ENCODE measurements around the gene SKAP1.

Gene SKAP1

GRCh38 chr17:48106802-48107136 is 323.2 kb downstream of the SKAP1 start:
- TF ChIP-seq SNAI2 (CRISPR knock-in tag; IDR thresholded peaks at IDR 0.05) (no peak), GLIS3 (CRISPR knock-in tag; IDR thresholded peaks at IDR 0.05) (peak; percentile 5; the same call in 1 of the 2 replicates)
- ATAC-seq, result no peak; the same call in 2 of the 3 replicates

GRCh38 chr17:48104440-48104839 is 325.6 kb downstream of the SKAP1 start:
- no peak for ATAC-seq
- TF ChIP-seq, protein P1, sequence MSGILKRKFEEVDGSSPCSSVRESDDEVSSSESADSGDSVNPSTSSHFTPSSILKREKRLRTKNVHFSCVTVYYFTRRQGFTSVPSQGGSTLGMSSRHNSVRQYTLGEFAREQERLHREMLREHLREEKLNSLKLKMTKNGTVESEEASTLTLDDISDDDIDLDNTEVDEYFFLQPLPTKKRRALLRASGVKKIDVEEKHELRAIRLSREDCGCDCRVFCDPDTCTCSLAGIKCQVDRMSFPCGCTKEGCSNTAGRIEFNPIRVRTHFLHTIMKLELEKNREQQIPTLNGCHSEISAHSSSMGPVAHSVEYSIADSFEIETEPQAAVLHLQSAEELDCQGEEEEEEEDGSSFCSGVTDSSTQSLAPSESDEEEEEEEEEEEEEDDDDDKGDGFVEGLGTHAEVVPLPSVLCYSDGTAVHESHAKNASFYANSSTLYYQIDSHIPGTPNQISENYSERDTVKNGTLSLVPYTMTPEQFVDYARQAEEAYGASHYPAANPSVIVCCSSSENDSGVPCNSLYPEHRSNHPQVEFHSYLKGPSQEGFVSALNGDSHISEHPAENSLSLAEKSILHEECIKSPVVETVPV (CRISPR knock-in tag; IDR thresholded peaks at IDR 0.05), result no peak

DNA sequence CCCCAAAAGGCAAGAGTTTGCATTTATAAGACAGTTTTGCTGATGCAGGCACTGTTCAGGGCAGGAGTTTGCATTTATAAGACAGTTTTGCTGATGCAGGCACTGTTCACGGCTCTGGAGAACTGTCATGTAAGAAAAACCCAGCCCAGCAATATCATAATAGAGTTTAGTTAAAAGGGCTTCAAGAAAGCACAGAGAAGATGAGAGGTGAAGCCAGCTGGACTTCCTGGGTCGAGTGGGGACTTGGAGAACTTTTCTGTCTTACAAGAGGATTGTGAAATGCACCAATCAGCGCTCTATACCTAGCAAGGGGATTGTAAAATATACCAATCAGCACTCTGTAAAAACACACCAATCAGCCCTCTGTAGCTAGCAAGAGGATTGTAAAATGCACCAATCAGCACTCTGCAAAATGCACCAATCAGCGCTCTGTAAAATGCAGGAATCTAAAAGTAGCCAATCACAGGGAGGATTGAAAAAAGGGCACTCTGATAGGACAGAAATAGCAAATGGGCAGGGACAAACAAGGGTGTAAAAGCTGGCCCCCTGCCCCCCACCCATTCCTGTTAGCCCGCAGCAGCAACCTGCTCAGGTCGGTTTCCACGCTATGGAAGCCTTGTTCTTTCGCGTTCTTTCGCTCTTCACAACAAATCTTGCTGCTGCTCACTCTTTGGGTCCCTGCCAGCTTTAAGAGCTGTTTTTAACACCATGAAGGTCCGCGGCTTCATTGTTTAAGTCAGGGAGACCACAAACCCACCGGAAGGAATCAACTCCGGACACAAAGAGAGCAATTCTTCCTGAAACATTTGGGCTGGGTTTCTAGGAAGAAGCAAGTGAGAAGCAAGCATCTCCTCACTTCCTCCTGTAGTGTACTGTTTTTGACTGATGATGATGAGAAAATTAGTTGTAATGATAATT is 327.0 kb downstream of the SKAP1 start:
- TF ChIP-seq RARB (CRISPR knock-in tag; IDR thresholded peaks at IDR 0.05), result no peak
- no peak for TF ChIP-seq CREB5 (CRISPR knock-in tag; IDR thresholded peaks at IDR 0.05; ENCODE audit: low read depth)
- no peak for TF ChIP-seq ISL1 (CRISPR knock-in tag; IDR thresholded peaks at IDR 0.05)
- ATAC-seq, result no peak

- ATAC-seq, result no peak
- no peak for TF ChIP-seq CREB5 (CRISPR knock-in tag; IDR thresholded peaks at IDR 0.05; ENCODE audit: low read depth)
- TF ChIP-seq TCF4 (CRISPR knock-in tag; IDR thresholded peaks at IDR 0.05; ENCODE audit: borderline replicate concordance), result no peak
- no peak for TF ChIP-seq ZNF70 (CRISPR knock-in tag; IDR thresholded peaks at IDR 0.05)
- TF ChIP-seq SNAI2 (CRISPR knock-in tag; IDR thresholded peaks at IDR 0.05), result no peak
- no peak for TF ChIP-seq TOX (CRISPR knock-in tag; IDR thresholded peaks at IDR 0.05; ENCODE audit: borderline replicate concordance)
- no peak for TF ChIP-seq BACH2 (CRISPR knock-in tag; IDR thresholded peaks at IDR 0.05; ENCODE audit: borderline replicate concordance)
- TF ChIP-seq ZFP30 (CRISPR knock-in tag; IDR thresholded peaks at IDR 0.05), result no peak
- no peak for TF ChIP-seq GLIS3 (CRISPR knock-in tag; IDR thresholded peaks at IDR 0.05)
- TF ChIP-seq TSHZ2 (CRISPR knock-in tag; IDR thresholded peaks at IDR 0.05), result no peak
- no peak for TF ChIP-seq PPARA (CRISPR knock-in tag; IDR thresholded peaks at IDR 0.05; ENCODE audit: borderline replicate concordance)
- TF ChIP-seq, protein P1 (CRISPR knock-in tag; IDR thresholded peaks at IDR 0.05), result no peak
- no peak for TF ChIP-seq ZFP3 (CRISPR knock-in tag; IDR thresholded peaks at IDR 0.05)
- TF ChIP-seq PATZ1 (CRISPR knock-in tag; IDR thresholded peaks at IDR 0.05; ENCODE audit: borderline replicate concordance), result no peak
- no peak for TF ChIP-seq ISL1 (CRISPR knock-in tag; IDR thresholded peaks at IDR 0.05)
- TF ChIP-seq ZNF565 (CRISPR knock-in tag; conservative IDR thresholded peaks at IDR 0.05; ENCODE audit: low read depth), result no peak
- TF ChIP-seq OSR1 (CRISPR knock-in tag; IDR thresholded peaks at IDR 0.05), result no peak
- TF ChIP-seq ZC3H10 (CRISPR knock-in tag; IDR thresholded peaks at IDR 0.05), result no peak
- no peak for TF ChIP-seq POU6F1 (CRISPR knock-in tag; IDR thresholded peaks at IDR 0.05; ENCODE audit: borderline replicate concordance, low read depth)
- TF ChIP-seq CSDC2 (CRISPR knock-in tag; IDR thresholded peaks at IDR 0.05), result no peak
Observed at GRCh38 chr17:48102043-48102750, 327.8 kb downstream of the SKAP1 start.

All from SK-N-SH treated with all-trans-retinoic acid at 6 μM for 48 hours (cell line).